Astrocyte (in vitro differentiated cells and primary cell): ENCODE measurements around the gene NPY5R. TPM values are rescaled to one million over a fixed set of nuclear protein-coding genes. Genes with fewer than 3 reads are reported as not detected.

Experiments
- DNase-seq: peaks from one replicate; pipeline ENCODE4 v3.0.0-alpha.2; 2010; ENCODE audit warnings: low read depth
- FAIRE-seq: peaks from 2 replicates; lab custom pipeline; 2011; peaks lifted over from hg19 to GRCh38; lab: Jason Lieb, UNC
- H2AFZ ChIP-seq: 2 replicates; pipeline ENCODE4 v1.6.0; 2012; ENCODE audit warnings: low read depth, low read length, inconsistent platforms
- H3K27ac ChIP-seq: 2 replicates; pipeline ENCODE4 v1.5.1; 2011; ENCODE audit warnings: low read depth, low read length, inconsistent platforms
- H3K27me3 ChIP-seq: 2 replicates; pipeline ENCODE4 v1.6.0; 2011; ENCODE audit warnings: low read length, inconsistent platforms; ENCODE audit not compliant: insufficient read depth
- H3K36me3 ChIP-seq: 2 replicates; pipeline ENCODE4 v1.5.1; 2011; ENCODE audit warnings: low read length, inconsistent platforms; ENCODE audit not compliant: insufficient read depth
- H3K4me1 ChIP-seq: 2 replicates; pipeline ENCODE4 v1.5.1; 2011; ENCODE audit warnings: low read length, inconsistent platforms; ENCODE audit not compliant: insufficient read depth
- H3K4me2 ChIP-seq: 2 replicates; pipeline ENCODE4 v1.6.0; 2012; ENCODE audit warnings: low read length, inconsistent platforms
- H3K4me3 ChIP-seq: 2 replicates; pipeline ENCODE4 v1.5.1; 2011; ENCODE audit warnings: low read depth, mild to moderate bottlenecking, low read length, inconsistent platforms; ENCODE audit not compliant: insufficient read depth
- H3K79me2 ChIP-seq: 2 replicates; pipeline ENCODE4 v1.6.0; 2012; ENCODE audit warnings: mild to moderate bottlenecking, low read length, inconsistent platforms; ENCODE audit not compliant: insufficient read depth
- H3K9ac ChIP-seq: 2 replicates; pipeline ENCODE4 v1.6.0; 2012; ENCODE audit warnings: mild to moderate bottlenecking, low read length, inconsistent platforms
- H3K9me3 ChIP-seq: 2 replicates; pipeline ENCODE4 v1.5.1; 2012; ENCODE audit warnings: low read depth, mild to moderate bottlenecking, low read length, inconsistent platforms; ENCODE audit not compliant: insufficient read depth
- H4K20me1 ChIP-seq: 2 replicates; pipeline ENCODE4 v1.6.0; 2012; ENCODE audit warnings: low read length, inconsistent platforms; ENCODE audit not compliant: insufficient read depth
- H3K27ac Mint-ChIP-seq: one replicate; pipeline ENCODE4 v1.8.0; 2021; ENCODE audit warnings: mild to moderate bottlenecking, mixed read lengths; ENCODE audit not compliant: unreplicated experiment
- H3K27me3 Mint-ChIP-seq: one replicate; pipeline ENCODE4 v1.8.0; 2021; ENCODE audit warnings: low read depth, mixed read lengths; ENCODE audit not compliant: unreplicated experiment
- H3K36me3 Mint-ChIP-seq: one replicate; pipeline ENCODE4 v1.8.0; 2021; ENCODE audit warnings: low read depth, mixed read lengths; ENCODE audit not compliant: unreplicated experiment
- H3K4me1 Mint-ChIP-seq: one replicate; pipeline ENCODE4 v1.8.0; 2021; ENCODE audit warnings: low read depth, mixed read lengths; ENCODE audit not compliant: unreplicated experiment
- H3K4me3 Mint-ChIP-seq: one replicate; pipeline ENCODE4 v1.8.0; 2021; ENCODE audit warnings: mild to moderate bottlenecking, moderate library complexity, mixed read lengths; ENCODE audit not compliant: unreplicated experiment
- H3K9me3 Mint-ChIP-seq: one replicate; pipeline ENCODE4 v1.8.0; 2021; ENCODE audit warnings: mild to moderate bottlenecking, mixed read lengths; ENCODE audit not compliant: unreplicated experiment
- CTCF ChIP-seq: IDR thresholded peaks from 2 replicates; pipeline ENCODE4 v1.5.1; 2011; ENCODE audit warnings: low read depth, mild to moderate bottlenecking, inconsistent platforms, low read length, moderate library complexity; ENCODE audit not compliant: insufficient read depth
- EZH2 ChIP-seq: IDR thresholded peaks from 2 replicates; pipeline ENCODE4 v1.6.1; 2012; ENCODE audit warnings: mild to moderate bottlenecking, low read length, inconsistent platforms; ENCODE audit not compliant: insufficient read depth
- total RNA-seq: library from RNA; stranded (reverse); gene quantifications from 2 replicates; pipeline ENCODE4 v1.2.1, GENCODE V29; 2021

Gene NPY5R
- total RNA-seq, 1 donor from 2014 or later: not detected

DNA sequence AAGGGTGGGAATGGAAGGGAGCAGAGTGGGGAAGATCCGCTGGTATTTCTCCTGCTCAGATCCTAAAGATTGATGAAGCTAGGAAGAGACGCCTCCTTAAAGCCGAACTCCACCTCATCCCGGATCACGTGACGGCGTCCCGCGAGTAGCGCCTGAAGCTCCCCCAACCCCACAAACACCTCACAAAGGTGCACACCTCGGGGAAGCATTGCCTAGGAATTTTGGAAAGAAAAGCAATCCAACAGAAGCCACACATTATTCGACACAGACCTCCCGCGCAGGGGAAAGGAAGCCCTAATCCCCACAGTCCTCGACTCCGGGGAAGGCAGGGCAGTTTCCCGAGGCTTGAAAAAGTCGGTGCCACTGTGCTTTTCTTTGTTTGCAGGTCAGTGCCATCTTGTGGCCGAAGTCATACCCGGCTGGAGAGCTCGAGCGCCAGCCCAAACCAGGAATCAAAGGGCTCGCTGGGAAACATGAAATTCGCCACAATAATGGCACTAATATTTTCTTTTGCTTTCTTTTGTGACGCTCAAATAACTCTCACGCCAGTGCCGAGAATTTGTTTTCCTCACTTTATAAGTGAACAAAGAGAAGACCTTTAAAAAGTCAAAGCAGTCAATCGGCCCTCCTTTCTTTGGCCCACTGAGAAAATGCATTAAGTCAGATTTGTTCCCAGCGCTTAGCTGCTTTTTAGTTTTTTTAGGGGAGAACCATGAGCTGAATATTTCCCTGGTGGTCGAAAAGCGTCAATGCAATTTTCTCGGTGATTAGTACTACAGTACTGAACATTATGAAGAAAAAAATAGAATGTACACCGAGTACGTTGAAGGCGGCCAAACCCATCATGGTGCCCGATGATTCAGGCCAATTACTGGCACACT lies 10.9 kb upstream of the NPY5R start, which contains the start of gene NPY1R:
TSS of gene NPY1R (minus strand) at position 71 of the 881 bp plus-strand sequence. CDS start 6,042 bp downstream, outside the sequence.
- H3K27ac ChIP-seq: no peak within 1 kb of the TSS
- H3K9ac ChIP-seq: peak within 1 kb of the TSS; percentile 63

GRCh38 chr4:163335384-163335783 lies 8.3 kb upstream of the NPY5R start:
- TF ChIP-seq EZH2: no peak
- TF ChIP-seq CTCF: no peak
- H3K36me3 ChIP-seq: no peaks in the 10 kb centered on the region
- no peak overlapping the region for H3K4me3 ChIP-seq
- no peaks in the 10 kb centered on the region for H3K36me3 Mint-ChIP-seq
- peaks cover 15% of the 10 kb centered on the region for H3K27me3 ChIP-seq
- no peaks in the 10 kb centered on the region for H3K4me1 Mint-ChIP-seq
- peaks cover 2% of the 10 kb centered on the region for H3K9me3 Mint-ChIP-seq
- FAIRE-seq (no peak), DNase-seq (no peak)
- H3K27me3 Mint-ChIP-seq: peaks cover 32% of the 10 kb centered on the region
- H3K79me2 ChIP-seq: no peaks in the 10 kb centered on the region
- H3K27ac ChIP-seq: no peak overlapping the region
- H2AFZ ChIP-seq: no peak overlapping the region
- no peak overlapping the region for H3K9ac ChIP-seq
- no peak overlapping the region for H3K27ac Mint-ChIP-seq
- no peak overlapping the region for H3K4me3 Mint-ChIP-seq
- no peaks in the 10 kb centered on the region for H3K9me3 ChIP-seq
- no peak overlapping the region for H3K4me2 ChIP-seq
- H4K20me1 ChIP-seq: no peaks in the 10 kb centered on the region
- no peaks in the 10 kb centered on the region for H3K4me1 ChIP-seq

More for the DNA sequence above, 10.9 kb upstream of the NPY5R start, which contains the start of gene NPY1R:
- H3K27me3 ChIP-seq: peaks cover 15% of the 10 kb centered on the region
- DNase-seq (peak; percentile 66), FAIRE-seq (no peak)
- H3K9me3 ChIP-seq: no peaks in the 10 kb centered on the region
- Mint-ChIP-seq H3K27ac (peak within 1 kb of the TSS; percentile 79), H3K4me1 (no peaks in the 10 kb centered on the region), H3K4me3 (peak within 1 kb of the TSS; percentile 96), H3K9me3 (peaks cover 2% of the 10 kb centered on the region), H3K27me3 (peaks cover 26% of the 10 kb centered on the region), H3K36me3 (no peaks in the 10 kb centered on the region)
- H3K4me1 ChIP-seq: no peaks in the 10 kb centered on the region
- peak within 1 kb of the TSS; percentile 97 for H3K4me2 ChIP-seq
- no peaks in the 10 kb centered on the region for H3K79me2 ChIP-seq
- peak; percentile 73 for TF ChIP-seq CTCF
- TF ChIP-seq EZH2: no peak
- no peaks in the 10 kb centered on the region for H4K20me1 ChIP-seq
- peak within 1 kb of the TSS; percentile 72 for H3K4me3 ChIP-seq
- peak within 1 kb of the TSS; percentile 95 for H2AFZ ChIP-seq
- no peaks in the 10 kb centered on the region for H3K36me3 ChIP-seq
